NCI-H146 treated with DMSO at 0.1 percent for 48 hours (cell line): ENCODE results near the gene TBC1D24.
"Not testable (repeated sequence)": the region's sequence is repeated elsewhere in the genome, so short reads cannot be mapped to it uniquely, and the experiment has no call there.

Experiments
- DNase-seq: peaks from one replicate; lab custom pipeline; 2025; ENCODE audit not compliant: unreplicated experiment; lab: John Stamatoyannopoulos, UW

Gene TBC1D24

GRCh38 chr16:2468725-2469398, 6.1 kb upstream of the TBC1D24 start:
- DNase-seq, result peak; percentile 90

DNA sequence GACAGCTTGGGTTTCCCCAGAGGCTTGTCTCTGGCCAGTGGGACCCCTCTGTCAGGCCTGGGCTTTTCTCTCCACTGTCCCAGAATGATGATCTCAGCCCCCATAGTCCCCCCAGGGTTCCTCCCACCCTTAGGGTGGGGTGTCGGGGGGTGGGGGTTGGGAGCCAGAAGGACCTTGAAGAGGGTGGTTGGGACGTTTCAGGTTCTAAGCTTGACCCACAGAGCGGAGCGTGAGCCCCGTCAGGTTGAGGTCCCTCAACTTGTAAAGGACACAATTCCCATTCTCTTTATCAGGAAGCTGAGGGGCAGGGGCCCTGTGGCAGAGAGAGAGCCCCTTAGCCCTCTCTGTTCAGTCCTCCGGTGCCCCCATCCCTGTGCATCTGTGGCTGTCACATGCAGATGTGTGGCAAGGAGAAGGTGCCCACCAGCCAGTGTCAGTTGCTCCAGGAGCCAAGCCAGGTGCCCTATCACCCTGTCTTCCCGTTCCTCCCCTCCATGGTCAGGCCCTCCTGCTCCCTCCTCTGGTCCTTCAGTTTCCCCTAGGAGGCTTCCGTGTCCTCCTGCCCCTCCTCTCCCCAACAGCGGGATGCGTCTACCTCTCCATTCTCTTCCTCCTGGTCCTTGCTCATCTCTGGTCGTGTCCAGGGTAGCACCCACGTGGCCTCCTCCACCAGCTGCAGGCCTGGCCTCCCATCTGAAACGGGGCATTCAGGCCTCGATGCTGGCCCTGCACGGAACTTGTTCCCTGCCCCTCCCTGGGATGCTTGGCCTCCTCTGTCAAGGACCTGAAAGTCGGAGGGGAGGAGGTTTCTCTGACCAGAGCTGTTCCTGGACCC, 5.3 kb upstream of the TBC1D24 start:
- no peak for DNase-seq

DNA sequence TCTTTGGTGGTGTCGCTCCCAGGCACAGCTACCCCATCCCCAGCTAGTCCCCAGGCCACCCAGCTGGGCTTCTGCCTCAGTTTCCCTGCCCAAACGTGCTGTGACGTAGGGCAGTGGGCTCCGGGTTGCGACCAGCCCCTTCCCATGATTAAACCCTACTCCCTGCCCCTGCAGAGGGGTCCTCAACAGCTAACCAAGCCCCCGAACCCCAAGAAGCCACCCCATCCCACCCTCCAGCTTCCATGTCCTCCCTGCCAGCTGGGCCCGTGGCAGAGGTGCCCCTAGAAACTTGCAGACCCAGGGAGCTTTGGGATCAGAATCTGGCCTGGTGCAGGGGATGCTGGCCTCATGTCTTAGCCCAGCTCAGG, 4.7 kb upstream of the TBC1D24 start:
- no peak for DNase-seq

GRCh38 chr16:2470603-2471015, 4.3 kb upstream of the TBC1D24 start:
- no peak for DNase-seq

DNA sequence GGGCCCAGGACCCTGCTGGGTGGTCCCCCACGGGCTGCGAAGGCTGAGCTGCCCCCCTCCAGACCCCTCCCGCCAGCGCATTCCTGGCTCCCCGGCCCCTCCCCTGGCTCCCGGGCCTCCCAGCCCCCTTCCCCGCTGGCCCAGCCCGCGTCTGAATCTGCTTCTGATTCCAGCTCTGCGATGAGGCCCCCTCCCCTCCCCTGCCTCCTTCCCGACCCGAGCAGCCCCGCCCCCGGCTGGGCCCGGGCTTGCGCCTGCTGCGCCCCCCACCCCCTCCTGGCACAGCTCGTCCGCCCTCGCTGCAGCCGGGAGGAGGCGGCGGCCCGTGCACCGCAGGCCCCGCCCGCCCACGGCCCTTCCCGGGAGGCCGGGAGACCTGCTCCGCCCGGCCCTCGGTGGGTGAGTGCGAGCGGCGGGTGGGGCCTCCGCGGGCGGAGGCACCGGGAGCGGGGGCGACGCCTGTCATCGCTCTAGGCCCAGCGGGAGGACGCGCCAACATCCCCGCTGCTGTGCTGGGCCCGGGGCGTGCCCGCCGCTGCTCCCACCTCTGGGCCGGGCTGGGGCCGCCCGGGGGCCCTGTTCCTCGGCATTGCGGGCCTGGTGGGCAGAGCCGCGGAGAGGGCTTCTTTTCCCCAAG, 3.8 kb upstream of the TBC1D24 start, which contains the start of gene NTN3:
Gene NTN3, plus strand, starts transcription at position 282 of the 637 bp plus-strand sequence. CDS start 405 bp downstream, outside the sequence.
- DNase-seq, result peak; percentile 59

DNA sequence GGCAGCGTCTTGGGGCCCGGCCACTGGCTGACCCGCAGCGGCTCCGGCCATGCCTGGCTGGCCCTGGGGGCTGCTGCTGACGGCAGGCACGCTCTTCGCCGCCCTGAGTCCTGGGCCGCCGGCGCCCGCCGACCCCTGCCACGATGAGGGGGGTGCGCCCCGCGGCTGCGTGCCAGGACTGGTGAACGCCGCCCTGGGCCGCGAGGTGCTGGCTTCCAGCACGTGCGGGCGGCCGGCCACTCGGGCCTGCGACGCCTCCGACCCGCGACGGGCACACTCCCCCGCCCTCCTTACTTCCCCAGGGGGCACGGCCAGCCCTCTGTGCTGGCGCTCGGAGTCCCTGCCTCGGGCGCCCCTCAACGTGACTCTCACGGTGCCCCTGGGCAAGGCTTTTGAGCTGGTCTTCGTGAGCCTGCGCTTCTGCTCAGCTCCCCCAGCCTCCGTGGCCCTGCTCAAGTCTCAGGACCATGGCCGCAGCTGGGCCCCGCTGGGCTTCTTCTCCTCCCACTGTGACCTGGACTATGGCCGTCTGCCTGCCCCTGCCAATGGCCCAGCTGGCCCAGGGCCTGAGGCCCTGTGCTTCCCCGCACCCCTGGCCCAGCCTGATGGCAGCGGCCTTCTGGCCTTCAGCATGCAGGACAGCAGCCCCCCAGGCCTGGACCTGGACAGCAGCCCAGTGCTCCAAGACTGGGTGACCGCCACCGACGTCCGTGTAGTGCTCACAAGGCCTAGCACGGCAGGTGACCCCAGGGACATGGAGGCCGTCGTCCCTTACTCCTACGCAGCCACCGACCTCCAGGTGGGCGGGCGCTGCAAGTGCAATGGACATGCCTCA, 3.1 kb upstream of the TBC1D24 start:
- no peak for DNase-seq

GRCh38 chr16:2472488-2472864, 2.5 kb upstream of the TBC1D24 start:
- DNase-seq, result no peak

- no peak for DNase-seq
Observed at GRCh38 chr16:2472885-2473445, 2.0 kb upstream of the TBC1D24 start.

GRCh38 chr16:2473446-2473926, 1.4 kb upstream of the TBC1D24 start:
- no peak for DNase-seq

- DNase-seq, result no peak
Observed at GRCh38 chr16:2473999-2474876, 689 bp upstream of the TBC1D24 start.

- peak; percentile 58 for DNase-seq
Observed at GRCh38 chr16:2475413-2476344, 752 bp downstream of the TBC1D24 start.

- no peak for DNase-seq
Observed at GRCh38 chr16:2476345-2476720, 1.4 kb downstream of the TBC1D24 start.

GRCh38 chr16:2476741-2477140, 1.8 kb downstream of the TBC1D24 start:
- no peak for DNase-seq

- DNase-seq, result no peak
Observed at GRCh38 chr16:2477327-2477726, 2.4 kb downstream of the TBC1D24 start.

GRCh38 chr16:2478279-2478678, 3.4 kb downstream of the TBC1D24 start:
- DNase-seq, result no peak

GRCh38 chr16:2479996-2480395, 5.1 kb downstream of the TBC1D24 start:
- DNase-seq, result not testable (repeated sequence)

DNA sequence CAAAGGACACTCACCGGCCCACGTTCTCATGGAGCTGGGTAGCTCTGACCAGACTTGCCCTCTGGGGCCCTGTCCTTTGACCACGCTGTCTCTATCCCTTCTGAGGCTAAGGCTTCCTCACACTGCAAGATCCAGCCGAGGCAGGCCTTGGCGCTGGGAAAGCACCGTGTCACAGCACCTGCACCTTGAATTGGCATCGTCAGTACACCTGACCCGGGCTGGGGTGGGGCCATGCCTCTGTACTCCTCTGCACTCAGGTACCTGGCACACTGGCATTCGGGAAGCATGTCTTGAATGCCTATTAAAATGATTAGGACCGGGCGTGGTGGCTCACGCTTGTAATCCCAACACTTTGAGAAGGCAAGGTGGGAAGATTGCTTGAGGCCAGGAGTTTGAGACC, 6.0 kb downstream of the TBC1D24 start:
- DNase-seq, result no peak

GRCh38 chr16:2481676-2482075, 6.7 kb downstream of the TBC1D24 start:
- no peak for DNase-seq

GRCh38 chr16:2482249-2482648, 7.3 kb downstream of the TBC1D24 start:
- no peak for DNase-seq
